Kidney epithelial cell (primary cell): Measurements from ENCODE around the gene BSND. TPM values are rescaled to one million over a fixed set of nuclear protein-coding genes. Genes with fewer than 3 reads are reported as not detected.

Experiments used
- DNase-seq: peaks from one replicate; pipeline ENCODE4 v3.0.0-alpha.2; 2010; ENCODE audit warnings: low read depth
- H3K27me3 ChIP-seq: 2 replicates; pipeline ENCODE4 v1.6.0; 2011; ENCODE audit warnings: low read length; ENCODE audit not compliant: control insufficient read depth, insufficient read depth
- H3K36me3 ChIP-seq: 2 replicates; pipeline ENCODE4 v1.5.1; 2011; ENCODE audit warnings: low read length; ENCODE audit not compliant: control insufficient read depth, insufficient read depth
- H3K4me3 ChIP-seq: 2 replicates; pipeline ENCODE4 v1.5.1; 2011; ENCODE audit warnings: low read depth, mild to moderate bottlenecking, control low read depth, low read length
- total RNA-seq: library from RNA; depleted of rRNA; stranded (reverse); fragments of >200 nt; gene quantifications from 2 replicates; pipeline ENCODE4 v1.2.3, GENCODE V29; 2015
- TF ChIP-seq, protein P1 (sequence below): IDR thresholded peaks from 2 replicates; pipeline ENCODE4 v1.5.1; 2011; ENCODE audit warnings: mild to moderate bottlenecking, moderate library complexity, low read length, control low read depth, inconsistent platforms; ENCODE audit not compliant: insufficient read depth, poor library complexity, severe bottlenecking

BSND gene
- total RNA-seq, 1 donor from 2014 or later, result not detected

- Histone ChIP-seq H3K36me3 (no peaks in the 10 kb centered on the region), H3K27me3 (peaks cover 2% of the 10 kb centered on the region), H3K4me3 (no peak overlapping the region)
- no peak for DNase-seq
- TF ChIP-seq, protein P1, sequence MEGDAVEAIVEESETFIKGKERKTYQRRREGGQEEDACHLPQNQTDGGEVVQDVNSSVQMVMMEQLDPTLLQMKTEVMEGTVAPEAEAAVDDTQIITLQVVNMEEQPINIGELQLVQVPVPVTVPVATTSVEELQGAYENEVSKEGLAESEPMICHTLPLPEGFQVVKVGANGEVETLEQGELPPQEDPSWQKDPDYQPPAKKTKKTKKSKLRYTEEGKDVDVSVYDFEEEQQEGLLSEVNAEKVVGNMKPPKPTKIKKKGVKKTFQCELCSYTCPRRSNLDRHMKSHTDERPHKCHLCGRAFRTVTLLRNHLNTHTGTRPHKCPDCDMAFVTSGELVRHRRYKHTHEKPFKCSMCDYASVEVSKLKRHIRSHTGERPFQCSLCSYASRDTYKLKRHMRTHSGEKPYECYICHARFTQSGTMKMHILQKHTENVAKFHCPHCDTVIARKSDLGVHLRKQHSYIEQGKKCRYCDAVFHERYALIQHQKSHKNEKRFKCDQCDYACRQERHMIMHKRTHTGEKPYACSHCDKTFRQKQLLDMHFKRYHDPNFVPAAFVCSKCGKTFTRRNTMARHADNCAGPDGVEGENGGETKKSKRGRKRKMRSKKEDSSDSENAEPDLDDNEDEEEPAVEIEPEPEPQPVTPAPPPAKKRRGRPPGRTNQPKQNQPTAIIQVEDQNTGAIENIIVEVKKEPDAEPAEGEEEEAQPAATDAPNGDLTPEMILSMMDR, result no peak
Observed at GRCh38 chr1:54987919-54988705, 10.6 kb upstream of the BSND start.

DNA sequence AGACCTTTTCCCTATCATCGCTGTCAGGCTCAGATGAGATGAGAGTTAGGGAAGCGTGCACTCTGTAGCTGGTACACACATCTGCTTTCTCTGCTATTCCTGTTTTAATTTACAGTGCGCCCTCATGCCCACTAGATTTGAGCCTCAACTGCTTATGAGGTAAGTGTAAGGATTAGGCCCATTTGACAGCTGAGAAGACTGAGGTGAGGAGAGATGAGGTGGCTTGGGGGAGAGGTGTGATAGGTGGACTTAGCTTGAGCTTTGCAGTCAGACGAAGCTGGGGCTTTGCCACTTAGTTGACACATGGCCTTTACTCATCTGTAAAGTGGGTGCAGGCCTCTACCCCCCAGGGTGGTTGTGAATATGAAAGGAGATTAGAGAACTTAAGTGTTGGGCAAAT is 9.8 kb upstream of the BSND start:
- Histone ChIP-seq H3K36me3 (no peaks in the 10 kb centered on the region), H3K4me3 (no peak overlapping the region), H3K27me3 (no peaks in the 10 kb centered on the region)
- DNase-seq, result no peak
- TF ChIP-seq, protein P1, result no peak

DNA sequence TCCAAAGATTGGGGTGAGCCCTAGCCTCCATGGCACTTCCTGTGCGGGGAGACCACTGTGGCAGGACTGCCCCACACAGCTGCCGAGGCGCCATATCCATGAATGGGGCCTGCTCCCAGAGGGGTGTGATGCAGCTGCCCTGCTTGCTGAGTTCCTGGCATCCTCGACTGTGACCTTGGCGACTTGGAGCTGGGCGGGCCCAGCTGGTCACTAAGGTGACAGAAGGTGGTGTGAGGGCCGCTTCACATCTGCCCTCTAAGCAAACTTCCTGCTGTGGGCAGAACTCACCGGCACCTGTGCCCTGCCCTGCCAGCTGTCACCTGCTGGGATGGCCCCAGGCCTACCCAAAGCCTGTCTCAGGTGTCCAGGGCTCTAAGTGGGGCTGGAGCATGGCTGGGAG is 9.3 kb upstream of the BSND start:
- TF ChIP-seq, protein P1, result no peak
- H3K4me3 ChIP-seq, result no peak overlapping the region
- DNase-seq, result no peak
- H3K27me3 ChIP-seq, result peaks cover 1% of the 10 kb centered on the region
- H3K36me3 ChIP-seq, result no peaks in the 10 kb centered on the region

- H3K36me3 ChIP-seq, result no peaks in the 10 kb centered on the region
- DNase-seq, result no peak
- peaks cover 3% of the 10 kb centered on the region for H3K27me3 ChIP-seq
- no peak overlapping the region for H3K4me3 ChIP-seq
- TF ChIP-seq, protein P1, result no peak
Observed at GRCh38 chr1:54989968-54990810, 8.5 kb upstream of the BSND start.

GRCh38 chr1:54990916-54991315 is 7.8 kb upstream of the BSND start:
- DNase-seq, result no peak
- TF ChIP-seq, protein P1, result no peak
- no peaks in the 10 kb centered on the region for H3K36me3 ChIP-seq
- no peak overlapping the region for H3K4me3 ChIP-seq
- H3K27me3 ChIP-seq, result peaks cover 6% of the 10 kb centered on the region
